HepG2 (cell line): Measurements from ENCODE around the gene THEM5. TPM values are rescaled to one million over a fixed set of nuclear protein-coding genes. Genes with fewer than 3 reads are reported as not detected.

Source experiments
- ATAC-seq: fragments of 200-7000 bp; cut with Tn5 transposase; 3 replicates; pipeline ENCODE4 v1.9.1; 2020; ENCODE audit warnings: mild to moderate bottlenecking, moderate library complexity
- BruUV-seq: library from RNA; stranded (reverse); fragments of 400-500 nt; replicated peaks from 2 replicates; lab custom pipeline; 2021; lab: Mats Ljungman, UMichigan
- CTCF ChIA-PET: fragments of 300-600 bp; formaldehyde crosslinking; extraction: SDS; loops from one replicate; lab custom pipeline; 2021; ENCODE audit warnings: low total read pairs, inconsistent platforms, low intra/inter-chr PET ratio; lab: Yijun Ruan, JAX
- POLR2A ChIA-PET: fragments of 350-600 bp; sonication (Branson Sonifier 250); formaldehyde crosslinking; loops from one replicate; lab custom pipeline; 2020; ENCODE audit warnings: antibody characterized with exemption, inconsistent platforms; lab: Yijun Ruan, JAX
- DNase-seq: peaks from one replicate; pipeline ENCODE4 v3.0.0-alpha.2; 2015; ENCODE audit warnings: low spot score
- FAIRE-seq: peaks from 3 replicates; lab custom pipeline; 2011; peaks lifted over from hg19 to GRCh38; lab: Jason Lieb, UNC
- H2AFZ ChIP-seq: one replicate; pipeline ENCODE4 v1.6.1; 2011; ENCODE audit warnings: low read length, inconsistent platforms
- H3K27ac ChIP-seq: fragments of 300-600 bp; 3 replicates; pipeline ENCODE4 v1.8.0; 2011; ENCODE audit warnings: mixed run types, mild to moderate bottlenecking, mixed read lengths, low read length, inconsistent platforms; ENCODE audit not compliant: insufficient read depth; ENCODE audit errors: extremely low read length
- H3K27me3 ChIP-seq, 2 experiments: fragments of 200-600 bp in 1 of 2; 2 replicates in 1 of 2; 3 replicates in 1 of 2; pipeline versions ENCODE4 v1.6.0 to v1.8.0; 2011; ENCODE audit warnings: low read length in 2 of 2, mild to moderate bottlenecking in 2 of 2, moderate library complexity in 2 of 2, inconsistent platforms in 1 of 2; ENCODE audit not compliant: insufficient read depth in 2 of 2, control insufficient read depth in 1 of 2
- H3K36me3 ChIP-seq, 2 experiments: fragments of 200-600 bp in 1 of 2; replicated peaks in 1 of 2; 2 replicates in 1 of 2; 3 replicates in 1 of 2; pipeline versions ENCODE4 v1.5.1 to v1.8.0; 2011; ENCODE audit warnings: low read length in 2 of 2, inconsistent platforms in 1 of 2; ENCODE audit not compliant: insufficient read depth in 2 of 2, control insufficient read depth in 1 of 2
- H3K4me1 ChIP-seq: 2 replicates; pipeline ENCODE4 v1.5.1; 2012; ENCODE audit warnings: low read length, inconsistent platforms; ENCODE audit not compliant: insufficient read depth
- H3K4me2 ChIP-seq: 2 replicates; pipeline ENCODE4 v1.6.0; 2011; ENCODE audit warnings: low read depth, low read length, inconsistent platforms
- H3K4me3 ChIP-seq, 3 experiments: fragments of 200-600 bp in 1 of 3; sonication (generic), shearing (Covaris generic) in 1 of 3; replicated peaks in 1 of 3; 2 replicates each; pipeline ENCODE4 v1.5.1; 2011 to 2016; ENCODE audit warnings: low read length in 3 of 3, inconsistent platforms in 2 of 3, low read depth in 2 of 3, mild to moderate bottlenecking in 2 of 3, control low read depth in 1 of 3, mixed read lengths in 1 of 3; ENCODE audit not compliant: insufficient read depth in 1 of 3
- H3K79me2 ChIP-seq: one replicate; pipeline ENCODE4 v1.6.1; 2011; ENCODE audit warnings: low read length, inconsistent platforms; ENCODE audit not compliant: insufficient read depth
- H3K9ac ChIP-seq: 2 replicates; pipeline ENCODE4 v1.6.0; 2011; ENCODE audit warnings: mild to moderate bottlenecking, low read depth, low read length, inconsistent platforms; ENCODE audit not compliant: insufficient read depth
- H3K9me3 ChIP-seq: 2 replicates; pipeline ENCODE4 v1.5.1; 2012; ENCODE audit warnings: mild to moderate bottlenecking, low read length
- H4K20me1 ChIP-seq: 2 replicates; pipeline ENCODE4 v1.6.0; 2011; ENCODE audit warnings: inconsistent platforms, mild to moderate bottlenecking, low read length, moderate library complexity; ENCODE audit not compliant: insufficient read depth
- RCOR2 ChIP-seq: IDR thresholded peaks from 2 replicates; pipeline ENCODE4 v1.6.1; 2016; ENCODE audit warnings: missing biosample characterization, missing genetic modification reagents
- SATB2 ChIP-seq: sonication (generic); formaldehyde crosslinking; IDR thresholded peaks from 2 replicates; pipeline ENCODE4 v1.5.0; 2020; ENCODE audit warnings: missing genetic modification reagents
- SIN3A ChIP-seq: IDR thresholded peaks from 2 replicates; pipeline ENCODE4 v1.6.1; 2011; ENCODE audit warnings: low read depth, mild to moderate bottlenecking, control low read depth, low read length, borderline replicate concordance
- ZMYM2 ChIP-seq: sonication (generic); formaldehyde crosslinking; IDR thresholded peaks from 2 replicates; pipeline ENCODE4 v1.8.0; 2022; ENCODE audit warnings: mild to moderate bottlenecking, missing genetic modification reagents
- ZNF251 ChIP-seq: sonication (generic); formaldehyde crosslinking; IDR thresholded peaks from 2 replicates; pipeline ENCODE4 v1.9.0; 2021; ENCODE audit warnings: mild to moderate bottlenecking, missing genetic modification reagents
- ZNF382 ChIP-seq: sonication (generic); formaldehyde crosslinking; IDR thresholded peaks from 2 replicates; pipeline ENCODE4 v1.5.0; 2020; ENCODE audit warnings: missing genetic modification reagents, mild to moderate bottlenecking, borderline replicate concordance
- WGBS: methylation state at CpG from one replicate; pipeline ENCODE4 v1.1.6; 2017; ENCODE audit warnings: low lambda C conversion rate; 5-methylcytosine and 5-hydroxymethylcytosine counted together
- in situ Hi-C: cut with HindIII; loops from 2 replicates; pipeline ENCODE4 v1.10.0; 2017; ENCODE audit warnings: low pct_unique_long_range_greater_than_20kb; ENCODE audit not compliant: extremely low pct_ligation_motif_present
- intact Hi-C: fragments of 100-400 bp; cut with micrococcal nuclease; formaldehyde crosslinking; loops from one replicate; pipeline ENCODE4 v1.10.0; 2022; ENCODE audit not compliant: unreplicated experiment
- polyA plus RNA-seq, 8 experiments: library from polyadenylated mRNA; depleted of rRNA in 3 of 8; stranded (reverse) in 7 of 8; unstranded in 1 of 8; fragments of >200 nt; fragmentation: Illumina TruSeq in 4 of 8; extraction: Trizol in 4 of 8; gene quantifications; 2 replicates each; pipeline versions ENCODE4 v1.2.1 to v1.2.3, GENCODE V29; 2011 to 2016; ENCODE audit warnings: low read depth in 4 of 8, missing spikeins in 1 of 8, mixed read lengths in 1 of 8; ENCODE audit not compliant: insufficient read depth in 1 of 8
- total RNA-seq, 5 experiments: library from RNA; depleted of rRNA; stranded (reverse); fragments of >200 nt; fragmentation: Illumina TruSeq; extraction: Trizol; gene quantifications; 2 replicates each; pipeline ENCODE4 v1.2.3, GENCODE V29; 2016; ENCODE audit warnings: low read depth in 1 of 5
- TF ChIP-seq, protein P1 (sequence below), 2 experiments: fragments of 450-650 bp in 1 of 2; sonication (generic) in 1 of 2; formaldehyde crosslinking; IDR thresholded peaks; 2 replicates each; pipeline versions ENCODE4 v1.5.0 to v1.8.0; 2020 to 2022; ENCODE audit warnings: mild to moderate bottlenecking in 1 of 2, missing genetic modification reagents in 1 of 2
- TF ChIP-seq, protein P2 (sequence below): sonication (generic); formaldehyde crosslinking; IDR thresholded peaks from 2 replicates; pipeline ENCODE4 v1.4.0; 2020; ENCODE audit warnings: mild to moderate bottlenecking, missing genetic modification reagents
- TF ChIP-seq, protein P3 (sequence below): sonication (generic); formaldehyde crosslinking; conservative IDR thresholded peaks from 2 replicates; pipeline ENCODE4 v1.4.0; 2020; ENCODE audit warnings: missing genetic modification reagents

THEM5 gene
- total and polyA plus RNA-seq, 2 of the 13 experiments (the other 11 are each of a cell fraction or from before 2014, with no cell fraction given) = not detected

DNA sequence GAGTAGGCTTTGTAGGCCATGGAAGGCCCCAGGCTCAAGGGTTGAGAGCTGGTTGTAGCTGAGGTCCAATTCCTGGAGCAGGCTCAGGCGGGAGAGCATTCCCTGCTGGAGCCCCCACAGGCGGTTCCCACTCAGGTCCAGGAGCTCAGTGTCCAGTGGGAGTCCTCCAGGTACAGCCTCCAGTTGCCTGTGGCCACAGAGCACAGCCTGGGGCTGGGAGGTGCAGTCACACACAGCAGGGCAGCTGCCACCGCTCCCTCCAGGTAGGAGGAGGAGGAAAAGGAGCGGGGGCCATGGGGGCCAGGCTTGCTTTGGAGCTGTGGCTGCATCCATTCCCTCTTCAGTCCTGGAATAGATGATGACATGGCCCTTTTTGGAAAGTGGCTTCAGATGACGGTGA lies 51.1 kb downstream of the THEM5 start:
- no peak overlapping the region for H3K9ac ChIP-seq
- no peak overlapping the region for H3K4me2 ChIP-seq
- H3K27me3 ChIP-seq = peaks cover 0 to 3% of the 10 kb centered on the region in 2 experiments; a peak in 3 of 5 replicates
- H4K20me1 ChIP-seq = no peaks in the 10 kb centered on the region
- ATAC-seq (peak; percentile 39), FAIRE-seq (no peak), DNase-seq (no peak)
- 0% methylated on average over 3 of the region's 5 CpGs for WGBS
- H2AFZ ChIP-seq = no peak overlapping the region
- BruUV-seq = no TSS peak
- H3K27ac ChIP-seq = no peak overlapping the region
- CTCF ChIA-PET = no interaction called here
- no peaks in the 10 kb centered on the region for H3K9me3 ChIP-seq
- H3K36me3 ChIP-seq = no peaks in the 10 kb centered on the region
- POLR2A ChIA-PET = interaction anchor here (1.0 to 1.6 kb wide), 4 partner anchors 12 to 37 kb away, joined by 3 to 5 read pairs (median 3); partner anchors contain the start of genes C2CD4D and TDRKH
- in situ Hi-C loops = no loop called here
- H3K79me2 ChIP-seq = no peaks in the 10 kb centered on the region
- H3K4me3 ChIP-seq = no peak overlapping the region
- intact Hi-C loops = no loop called here
- TF ChIP-seq RCOR2 (no peak), ZMYM2 (CRISPR knock-in tag) (no peak), ZNF251 (CRISPR knock-in tag) (no peak), SIN3A (no peak), SATB2 (no peak), ZNF382 (CRISPR knock-in tag) (no peak)
- TF ChIP-seq, protein P1, sequence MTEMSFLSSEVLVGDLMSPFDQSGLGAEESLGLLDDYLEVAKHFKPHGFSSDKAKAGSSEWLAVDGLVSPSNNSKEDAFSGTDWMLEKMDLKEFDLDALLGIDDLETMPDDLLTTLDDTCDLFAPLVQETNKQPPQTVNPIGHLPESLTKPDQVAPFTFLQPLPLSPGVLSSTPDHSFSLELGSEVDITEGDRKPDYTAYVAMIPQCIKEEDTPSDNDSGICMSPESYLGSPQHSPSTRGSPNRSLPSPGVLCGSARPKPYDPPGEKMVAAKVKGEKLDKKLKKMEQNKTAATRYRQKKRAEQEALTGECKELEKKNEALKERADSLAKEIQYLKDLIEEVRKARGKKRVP (CRISPR knock-in tag; IDR thresholded peaks at IDR 0.05) = no peak
- TF ChIP-seq, protein P2, sequence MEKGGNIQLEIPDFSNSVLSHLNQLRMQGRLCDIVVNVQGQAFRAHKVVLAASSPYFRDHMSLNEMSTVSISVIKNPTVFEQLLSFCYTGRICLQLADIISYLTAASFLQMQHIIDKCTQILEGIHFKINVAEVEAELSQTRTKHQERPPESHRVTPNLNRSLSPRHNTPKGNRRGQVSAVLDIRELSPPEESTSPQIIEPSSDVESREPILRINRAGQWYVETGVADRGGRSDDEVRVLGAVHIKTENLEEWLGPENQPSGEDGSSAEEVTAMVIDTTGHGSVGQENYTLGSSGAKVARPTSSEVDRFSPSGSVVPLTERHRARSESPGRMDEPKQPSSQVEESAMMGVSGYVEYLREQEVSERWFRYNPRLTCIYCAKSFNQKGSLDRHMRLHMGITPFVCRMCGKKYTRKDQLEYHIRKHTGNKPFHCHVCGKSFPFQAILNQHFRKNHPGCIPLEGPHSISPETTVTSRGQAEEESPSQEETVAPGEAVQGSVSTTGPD (CRISPR knock-in tag) = no peak
- TF ChIP-seq, protein P3, sequence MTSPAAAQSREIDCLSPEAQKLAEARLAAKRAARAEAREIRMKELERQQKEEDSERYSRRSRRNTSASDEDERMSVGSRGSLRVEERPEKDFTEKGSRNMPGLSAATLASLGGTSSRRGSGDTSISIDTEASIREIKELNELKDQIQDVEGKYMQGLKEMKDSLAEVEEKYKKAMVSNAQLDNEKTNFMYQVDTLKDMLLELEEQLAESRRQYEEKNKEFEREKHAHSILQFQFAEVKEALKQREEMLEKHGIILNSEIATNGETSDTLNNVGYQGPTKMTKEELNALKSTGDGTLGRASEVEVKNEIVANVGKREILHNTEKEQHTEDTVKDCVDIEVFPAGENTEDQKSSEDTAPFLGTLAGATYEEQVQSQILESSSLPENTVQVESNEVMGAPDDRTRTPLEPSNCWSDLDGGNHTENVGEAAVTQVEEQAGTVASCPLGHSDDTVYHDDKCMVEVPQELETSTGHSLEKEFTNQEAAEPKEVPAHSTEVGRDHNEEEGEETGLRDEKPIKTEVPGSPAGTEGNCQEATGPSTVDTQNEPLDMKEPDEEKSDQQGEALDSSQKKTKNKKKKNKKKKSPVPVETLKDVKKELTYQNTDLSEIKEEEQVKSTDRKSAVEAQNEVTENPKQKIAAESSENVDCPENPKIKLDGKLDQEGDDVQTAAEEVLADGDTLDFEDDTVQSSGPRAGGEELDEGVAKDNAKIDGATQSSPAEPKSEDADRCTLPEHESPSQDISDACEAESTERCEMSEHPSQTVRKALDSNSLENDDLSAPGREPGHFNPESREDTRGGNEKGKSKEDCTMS (CRISPR knock-in tag) = no peak
- TF ChIP-seq, all 625 proteins: peak for 0
- no peaks in the 10 kb centered on the region for H3K4me1 ChIP-seq
